M059J (cell line): Measurements from ENCODE around the gene EVPLL. TPM values are rescaled to one million over a fixed set of nuclear protein-coding genes. Genes with fewer than 3 reads are reported as not detected.
A peak's percentile ranks its signal among the peaks of the same experiment; 100 is the strongest.
"Not testable (repeated sequence)": the region's sequence is repeated elsewhere in the genome, so short reads cannot be mapped to it uniquely, and the experiment has no call there.

Experiments used
- DNase-seq: peaks from one replicate; pipeline ENCODE4 v3.0.0-alpha.2; 2012; ENCODE audit warnings: low read depth
- total RNA-seq: library from RNA; depleted of rRNA; stranded (reverse); fragments of >200 nt; shearing (Covaris generic); gene quantifications from 2 replicates; pipeline ENCODE4 v1.2.3, GENCODE V29; 2014

Gene EVPLL
- total RNA-seq, 1 experiment from 2014 or later: not detected

DNA sequence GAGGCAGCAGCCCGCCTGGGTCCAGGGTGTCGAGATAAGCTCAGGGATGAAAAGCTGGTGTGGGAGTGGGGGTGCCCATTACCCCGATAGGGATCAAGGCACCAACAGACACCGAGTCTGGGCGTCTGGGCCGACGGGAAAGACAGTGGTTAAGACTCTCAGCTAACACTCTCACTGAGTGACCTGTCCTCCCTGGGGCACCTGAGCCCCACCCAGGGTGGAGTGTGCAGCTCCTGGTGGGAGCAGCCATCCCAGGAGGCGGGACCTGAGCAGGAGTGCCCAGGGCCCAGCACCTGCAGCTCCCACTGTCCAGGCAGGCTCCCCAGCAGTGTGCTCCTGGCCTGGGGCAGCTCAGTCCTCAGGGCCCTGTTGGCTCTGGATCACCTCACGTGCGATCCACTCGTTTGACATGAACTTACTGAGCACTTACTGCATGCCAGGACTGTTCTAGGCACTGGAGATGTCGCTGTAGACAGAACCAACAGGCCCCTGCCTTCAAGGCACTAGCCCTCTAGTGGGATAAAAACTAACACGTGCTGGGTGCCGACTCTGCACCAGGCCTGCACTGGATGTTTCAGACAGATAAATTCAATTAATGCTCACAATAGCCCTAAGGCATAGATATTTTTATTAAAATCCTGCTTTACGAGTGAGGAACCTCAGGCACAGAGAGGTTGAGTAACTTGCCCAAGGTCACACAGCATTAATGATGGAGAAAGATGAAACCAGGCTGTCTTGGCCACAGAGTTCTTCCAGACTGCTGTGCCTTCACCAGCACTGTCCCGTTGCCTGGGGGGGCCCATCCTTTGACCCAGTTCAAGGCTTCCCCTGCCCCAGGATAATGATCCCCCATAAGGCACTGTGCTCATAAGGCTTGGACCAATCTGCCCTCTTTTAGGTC lies 1.9 kb downstream of the EVPLL start:
- no peak for DNase-seq

DNA sequence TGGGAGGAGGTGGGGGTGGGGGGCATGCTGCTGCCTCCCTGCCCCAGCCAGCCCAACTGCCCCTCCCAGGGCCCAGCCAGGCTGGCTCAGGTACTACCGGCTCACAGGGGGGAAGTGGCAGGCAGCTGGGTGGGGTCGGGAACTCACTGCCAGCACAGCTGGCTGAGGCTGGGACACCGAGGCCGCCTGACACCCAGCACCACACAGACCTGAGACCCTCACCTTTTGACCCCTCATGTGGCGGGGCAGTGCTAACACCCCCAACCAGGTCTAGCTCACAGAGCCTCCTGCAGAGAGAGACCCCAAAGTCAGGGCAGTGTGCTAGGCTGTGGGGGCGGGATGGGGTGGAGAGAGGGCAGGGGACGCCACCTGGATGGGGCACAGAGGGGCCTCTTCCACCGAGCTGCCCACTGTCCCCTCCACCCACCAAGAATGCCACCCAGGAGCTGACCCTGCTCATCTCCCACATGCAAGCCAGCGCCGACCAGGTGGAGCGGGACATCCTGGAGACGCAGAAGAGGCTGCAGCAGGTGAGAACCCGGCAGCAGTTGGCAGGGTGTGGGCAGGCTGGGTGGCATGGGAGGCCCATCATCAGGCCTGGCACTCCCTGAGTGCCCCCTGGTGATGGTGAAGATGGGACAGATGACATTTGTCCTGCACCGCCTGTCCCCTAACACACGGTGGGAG lies 3.0 kb downstream of the EVPLL start:
- no peak for DNase-seq

DNA sequence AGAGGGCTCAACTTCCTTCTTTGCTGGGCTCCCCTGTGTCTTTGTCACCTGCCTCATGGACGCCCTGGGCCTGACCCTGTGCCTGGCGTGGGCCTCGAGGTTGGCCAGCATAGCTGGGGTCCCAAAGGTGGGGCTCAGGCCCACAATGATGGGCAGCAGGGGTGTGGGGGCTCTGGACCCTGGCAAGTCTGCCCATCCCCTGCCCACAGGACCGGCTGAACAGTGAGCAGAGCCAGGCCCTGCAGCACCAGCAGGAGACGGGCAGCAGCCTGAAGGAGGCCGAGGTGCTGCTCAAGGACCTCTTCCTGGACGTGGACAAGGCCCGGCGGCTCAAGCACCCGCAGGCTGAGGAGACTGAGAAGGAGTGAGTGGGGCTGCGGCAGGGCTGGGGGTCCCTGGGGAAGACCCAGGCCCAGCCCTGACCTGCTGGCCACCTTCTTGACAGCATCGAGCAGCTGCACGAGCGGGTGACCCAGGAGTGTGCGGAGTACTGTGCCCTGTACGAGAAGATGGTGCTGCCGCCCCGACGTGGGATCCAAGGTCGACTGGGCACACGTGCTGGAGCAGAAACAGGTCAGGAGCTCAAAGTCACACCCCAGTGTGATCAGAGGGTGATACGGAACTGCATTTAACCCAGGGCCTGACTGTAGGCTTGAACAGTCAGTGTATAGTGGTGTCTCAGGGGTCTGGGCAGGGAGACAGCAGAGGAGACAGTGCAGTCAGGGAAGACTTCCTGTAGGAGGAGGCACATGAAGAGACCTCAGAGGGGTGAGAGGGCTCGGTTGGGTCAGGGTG lies 3.8 kb downstream of the EVPLL start:
- DNase-seq: no peak

DNA sequence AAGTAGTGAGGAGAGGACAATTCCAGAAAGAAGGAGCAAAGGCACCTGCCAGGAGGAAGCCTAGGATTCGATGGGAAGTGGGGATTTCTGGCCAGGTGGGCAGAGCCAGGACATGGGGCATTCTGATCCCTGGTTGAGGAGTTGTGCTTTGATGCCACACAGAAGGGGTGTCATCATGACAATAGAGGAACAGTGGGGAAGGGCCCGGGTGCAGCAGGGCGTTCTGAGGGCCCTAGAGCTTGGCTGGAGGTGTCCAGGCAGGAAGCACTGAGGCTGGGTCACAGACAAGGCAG lies 4.3 kb downstream of the EVPLL start:
- DNase-seq: no peak

DNA sequence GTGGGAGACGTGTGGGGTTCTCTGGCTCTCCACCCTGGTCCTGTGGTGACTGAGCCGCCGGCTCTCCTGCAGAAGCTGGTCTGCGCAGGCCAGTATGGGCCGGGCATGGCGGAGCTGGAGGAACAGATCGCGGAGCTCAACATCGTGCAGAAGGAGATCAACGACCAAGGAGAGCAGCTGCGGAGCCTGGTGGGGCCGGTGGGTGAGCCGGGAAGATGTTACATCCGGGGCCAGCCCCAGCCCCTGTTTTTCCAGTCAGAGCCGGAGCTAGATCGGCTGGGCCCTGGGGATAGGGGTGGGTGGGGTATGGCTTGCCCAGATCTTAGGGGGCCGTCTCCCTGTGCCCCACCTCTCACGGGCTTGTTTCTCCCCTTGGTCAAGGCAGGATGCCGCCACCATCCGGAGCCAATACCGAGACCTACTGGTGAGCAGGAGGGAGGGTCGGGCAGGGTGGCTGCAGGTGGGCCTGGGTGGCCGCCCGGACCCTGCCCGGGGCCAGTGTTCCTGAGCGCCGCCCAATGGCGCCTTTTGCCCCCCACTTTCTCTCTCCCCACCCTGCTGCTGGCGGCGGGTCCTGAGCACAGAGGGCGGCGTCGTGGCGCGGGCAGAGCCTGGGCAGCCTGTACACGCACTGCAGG lies 5.0 kb downstream of the EVPLL start:
- DNase-seq: no peak

DNA sequence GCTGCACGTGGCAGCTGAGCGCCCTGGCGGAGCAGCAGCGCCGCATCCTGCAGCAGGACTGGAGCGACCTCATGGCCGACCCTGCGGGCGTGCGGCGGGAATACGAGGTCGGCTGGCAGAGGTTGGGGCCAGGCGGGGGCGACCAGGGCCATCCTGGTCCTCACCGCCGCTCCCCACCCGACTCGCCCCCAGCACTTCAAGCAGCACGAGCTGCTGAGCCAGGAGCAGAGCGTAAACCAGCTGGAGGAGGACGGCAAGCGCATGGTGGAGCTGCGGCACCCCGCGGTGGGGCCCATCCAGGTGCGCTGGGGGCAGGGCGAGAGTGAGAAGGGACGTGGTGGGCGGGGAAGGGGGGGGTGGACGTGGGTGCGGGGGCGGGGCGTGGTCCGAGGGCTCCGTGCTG lies 5.5 kb downstream of the EVPLL start:
- not testable (repeated sequence) for DNase-seq

DNA sequence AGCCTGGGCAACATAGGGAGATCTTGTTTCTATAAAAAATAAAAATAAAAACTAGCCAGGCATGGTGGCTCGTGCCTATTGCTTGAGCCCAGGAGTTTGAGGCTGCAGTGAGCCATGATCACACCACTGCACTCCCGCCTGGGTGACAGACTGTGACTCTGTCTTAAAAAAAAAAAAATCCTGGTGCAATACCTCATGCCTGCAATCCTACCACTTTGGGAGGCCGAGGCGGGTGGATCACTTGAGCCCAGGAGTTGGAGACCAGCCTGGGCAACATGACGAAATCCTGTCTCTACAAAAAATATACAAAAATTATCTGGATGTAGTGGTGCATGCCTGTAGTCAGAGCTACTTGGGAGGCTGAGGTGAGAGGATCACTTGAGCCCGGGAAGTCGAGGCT lies 6.7 kb downstream of the EVPLL start:
- not testable (repeated sequence) for DNase-seq

DNA sequence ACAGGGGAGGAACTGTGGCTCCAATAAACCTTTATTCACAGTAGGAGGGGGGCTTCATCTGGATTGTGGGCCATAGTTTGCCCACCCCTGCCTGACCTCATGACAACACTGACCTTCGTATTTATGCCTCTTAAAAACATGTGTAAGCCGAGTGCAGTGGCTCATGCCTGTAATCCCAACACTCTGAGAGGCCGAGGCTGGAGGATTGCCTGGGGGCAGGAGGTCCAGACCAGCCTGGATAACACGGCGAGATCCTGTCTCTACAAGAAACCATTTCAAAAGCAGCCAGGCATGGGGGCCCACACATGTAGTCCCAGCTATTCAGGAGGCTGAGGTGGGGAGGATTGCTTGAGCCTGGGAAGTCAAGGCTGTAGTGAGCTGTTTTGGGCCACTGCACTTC lies 10.0 kb downstream of the EVPLL start:
- not testable (repeated sequence) for DNase-seq

DNA sequence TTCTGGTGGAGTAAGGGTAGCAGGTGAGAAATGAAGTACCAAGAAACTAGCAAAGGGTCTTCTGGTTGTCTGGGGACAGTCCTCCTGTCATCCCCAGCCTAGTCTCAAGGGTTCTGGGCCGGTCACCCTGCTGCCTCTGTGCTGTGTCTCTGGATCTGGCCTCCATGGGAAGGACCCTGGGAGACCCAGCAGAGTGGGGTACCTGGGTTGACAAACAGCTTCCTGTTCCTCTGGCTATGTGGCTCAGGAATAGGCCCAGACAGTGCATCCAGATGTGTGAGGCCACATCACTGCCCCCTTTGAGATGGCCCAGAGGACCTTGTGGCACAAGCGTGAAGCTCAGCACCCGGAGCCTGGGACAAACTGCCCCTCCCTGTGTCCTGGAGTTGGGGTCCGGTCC lies 10.7 kb downstream of the EVPLL start:
- not testable (repeated sequence) for DNase-seq

DNA sequence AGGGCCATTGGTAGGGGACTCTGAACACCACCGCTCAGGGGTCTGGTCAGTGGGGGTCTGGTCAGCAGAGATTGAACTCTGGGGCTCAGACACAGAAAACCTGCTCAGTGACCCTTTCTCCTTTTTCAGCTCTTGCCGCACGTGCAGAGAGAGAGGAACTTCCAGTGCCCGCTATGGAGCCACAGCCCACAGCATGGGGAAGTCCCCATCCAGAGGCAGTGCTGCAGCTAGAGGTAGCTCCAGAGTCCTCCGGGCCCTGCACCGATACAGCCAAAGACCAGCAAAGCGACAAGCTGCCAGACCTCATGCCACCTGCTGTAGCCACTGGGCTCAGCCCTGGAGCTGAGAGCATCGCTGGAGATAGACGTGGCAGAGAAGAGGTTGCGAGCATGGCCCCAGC lies 11.2 kb downstream of the EVPLL start:
- DNase-seq: not testable (repeated sequence)

DNA sequence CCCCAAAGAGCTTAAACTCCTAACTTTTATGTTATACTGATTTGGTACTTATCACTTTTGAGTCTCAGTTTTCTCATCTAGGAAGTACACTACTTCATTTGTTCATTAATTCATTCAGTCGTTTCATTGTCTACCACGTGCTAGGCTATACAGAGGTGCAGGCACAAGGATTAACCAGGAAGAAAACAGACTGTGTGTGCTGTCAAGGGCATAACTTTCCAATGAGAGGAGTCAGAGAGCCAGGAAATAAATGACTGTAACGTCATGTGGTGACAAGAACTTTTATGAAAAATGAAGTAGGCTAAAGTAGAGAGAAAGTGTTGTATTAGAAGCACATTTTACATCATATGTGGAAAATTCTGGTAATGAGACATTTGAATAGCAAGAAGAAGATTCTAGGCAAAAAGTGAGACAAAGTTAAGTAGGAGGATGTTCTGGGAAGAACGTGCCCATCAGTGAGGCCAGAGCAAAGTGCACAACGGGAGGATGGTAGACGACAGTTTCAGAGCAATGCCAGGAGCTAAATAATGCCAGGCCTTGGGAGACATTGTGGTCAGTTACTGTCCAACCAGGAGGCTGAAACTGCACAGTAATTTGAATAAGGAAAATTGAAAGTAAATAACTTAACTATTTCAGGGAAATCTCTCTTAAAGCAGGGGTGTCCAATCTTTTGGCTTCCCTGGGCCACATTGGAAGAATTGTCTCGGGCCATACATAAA lies 24.5 kb downstream of the EVPLL start:
- DNase-seq: not testable (repeated sequence)

DNA sequence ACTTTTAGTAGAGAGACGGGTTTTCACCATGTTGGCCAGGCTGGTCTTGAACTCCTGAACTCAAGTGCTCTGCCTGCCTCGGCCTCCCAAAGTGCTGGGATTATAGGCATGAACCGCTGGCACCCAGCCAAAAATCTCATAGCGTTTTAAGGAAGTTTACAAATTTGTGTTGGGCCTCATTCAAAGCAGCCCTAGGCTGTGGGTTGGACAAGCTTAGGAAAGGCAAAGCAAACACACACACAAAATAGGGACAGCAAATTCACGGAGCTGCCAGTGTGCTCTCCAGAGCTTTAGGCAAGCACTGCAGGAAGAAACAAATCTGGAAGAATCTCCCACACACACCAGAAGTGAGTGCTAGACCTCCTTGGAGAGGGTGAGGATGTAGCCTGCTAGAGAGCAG lies 25.6 kb downstream of the EVPLL start:
- DNase-seq: not testable (repeated sequence)

DNA sequence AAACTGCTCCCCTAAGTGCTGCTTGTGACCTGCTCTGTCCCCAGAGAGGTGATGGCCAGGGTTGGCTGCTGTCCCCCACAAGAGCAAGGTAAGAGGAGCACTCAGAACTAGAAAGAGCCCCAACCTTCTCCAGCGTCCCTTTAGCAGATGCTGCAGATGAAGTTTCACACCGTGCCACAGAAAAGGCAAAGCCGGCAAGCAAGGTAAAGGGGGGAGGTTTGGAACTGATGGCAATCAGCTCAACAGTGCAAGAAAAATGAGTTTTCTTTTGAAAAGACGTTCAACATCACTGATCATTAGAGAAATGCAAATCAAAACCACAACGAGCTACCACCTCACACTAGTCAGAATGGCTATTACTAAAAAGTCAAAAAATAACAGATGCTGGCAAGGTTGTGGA lies 26.0 kb downstream of the EVPLL start:
- DNase-seq: not testable (repeated sequence)

DNA sequence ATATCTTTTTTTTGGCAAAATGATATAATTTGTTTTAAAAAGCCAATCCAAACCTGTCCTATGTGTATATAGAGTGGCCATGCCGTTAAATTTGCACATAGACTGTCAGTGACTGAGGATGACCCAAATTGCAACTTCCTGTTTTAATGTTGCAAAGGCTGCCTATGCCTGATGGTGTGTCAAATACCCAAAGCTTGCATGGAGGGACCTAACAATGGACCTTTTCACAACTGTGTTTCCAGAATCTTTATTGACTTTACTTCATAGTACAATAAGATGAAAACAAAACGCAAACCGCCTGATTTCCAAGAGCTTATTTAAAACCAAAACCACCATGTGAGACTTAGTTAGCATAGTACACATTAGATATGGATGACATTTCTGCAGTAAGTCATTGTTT lies 31.3 kb downstream of the EVPLL start:
- not testable (repeated sequence) for DNase-seq

DNA sequence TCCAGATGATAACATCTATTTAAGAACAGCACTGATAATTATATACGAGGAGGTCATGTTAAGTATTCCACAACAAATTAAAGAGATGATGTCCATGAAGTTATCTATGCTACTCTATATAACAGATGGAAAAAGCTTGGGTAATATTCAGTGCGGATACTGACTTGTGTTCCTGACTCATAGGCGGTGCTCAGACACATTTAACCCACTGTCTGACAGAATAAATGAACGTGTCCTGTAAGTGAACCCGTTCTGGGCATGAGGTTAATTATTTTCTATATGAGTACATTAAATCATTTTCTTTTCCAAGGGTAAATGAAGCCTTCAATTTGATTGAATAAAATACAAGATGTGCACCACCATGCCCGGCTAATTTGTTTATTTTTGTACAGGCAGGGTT lies 31.7 kb downstream of the EVPLL start:
- DNase-seq: peak; percentile 18

DNA sequence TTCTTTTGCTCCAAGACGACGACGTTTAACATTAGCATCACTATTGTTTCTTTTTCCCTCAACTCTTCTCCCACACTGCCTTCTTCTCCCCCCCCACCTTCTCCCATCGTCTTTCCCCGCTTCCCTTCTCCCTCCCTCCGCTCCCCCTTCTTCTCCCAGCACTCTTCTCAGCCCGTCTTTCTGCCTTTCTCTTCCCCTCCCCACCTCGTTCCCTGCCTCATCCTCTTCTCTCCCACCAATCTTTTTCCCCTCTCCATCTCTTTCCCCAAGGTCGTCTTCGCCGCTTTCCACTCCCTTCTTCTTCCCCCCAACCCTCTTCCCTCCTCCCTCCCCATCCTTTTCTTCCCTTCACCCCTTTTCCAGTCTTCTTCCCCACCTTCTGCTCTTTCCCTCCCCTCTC lies 33.2 kb downstream of the EVPLL start:
- DNase-seq: peak; percentile 18

DNA sequence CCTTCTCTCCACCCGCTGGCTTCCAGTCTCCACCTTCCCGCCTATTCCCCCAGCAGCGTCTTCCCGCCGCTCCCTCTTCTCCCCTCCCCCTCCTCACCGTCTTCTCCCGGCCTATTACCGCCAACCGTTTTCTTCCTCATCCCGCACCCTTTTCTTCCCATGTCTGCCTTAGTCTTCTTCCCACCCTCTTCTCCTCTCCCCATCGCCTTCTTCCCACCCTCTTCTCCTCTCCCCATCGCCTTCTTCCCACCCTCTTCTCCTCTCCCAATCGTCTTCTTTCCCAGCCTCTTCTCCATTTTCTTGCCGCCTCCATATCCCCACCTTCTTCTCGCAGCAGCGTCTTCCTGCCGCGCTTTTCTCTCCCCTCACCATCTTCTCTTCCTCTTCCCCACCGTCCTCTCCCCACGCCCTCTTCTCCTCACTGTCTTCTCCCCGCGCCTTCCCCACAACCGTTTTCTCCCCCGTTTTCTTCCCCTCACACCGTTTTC lies 33.8 kb downstream of the EVPLL start:
- peak; percentile 48 for DNase-seq

DNA sequence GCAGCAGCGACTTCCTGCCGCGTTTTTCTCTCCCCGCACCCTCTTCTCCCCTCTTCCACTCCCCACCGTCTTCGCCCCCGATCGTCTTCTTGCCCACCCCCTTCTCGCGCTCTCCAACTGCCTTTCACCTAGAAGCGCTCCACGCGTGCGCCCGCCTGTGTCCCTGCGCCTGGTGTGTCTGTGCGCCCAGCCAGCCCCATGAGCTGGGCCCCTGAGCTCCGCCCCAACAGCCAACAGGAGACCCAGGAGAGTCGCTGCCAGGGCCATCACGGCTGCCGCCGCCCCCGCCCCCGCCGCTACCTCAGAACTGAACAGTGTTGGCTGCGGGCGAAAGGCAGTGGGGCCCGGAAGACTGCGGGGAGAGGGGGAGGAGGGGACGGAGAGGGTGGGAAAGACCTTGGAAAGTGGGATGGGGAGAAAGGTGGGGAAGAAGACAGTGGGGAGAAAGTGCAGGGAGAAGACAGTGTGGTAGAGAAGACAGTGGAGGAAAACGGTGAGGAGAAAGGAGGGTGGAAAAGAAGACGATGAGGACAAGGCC lies 34.5 kb downstream of the EVPLL start:
- not testable (repeated sequence) for DNase-seq

DNA sequence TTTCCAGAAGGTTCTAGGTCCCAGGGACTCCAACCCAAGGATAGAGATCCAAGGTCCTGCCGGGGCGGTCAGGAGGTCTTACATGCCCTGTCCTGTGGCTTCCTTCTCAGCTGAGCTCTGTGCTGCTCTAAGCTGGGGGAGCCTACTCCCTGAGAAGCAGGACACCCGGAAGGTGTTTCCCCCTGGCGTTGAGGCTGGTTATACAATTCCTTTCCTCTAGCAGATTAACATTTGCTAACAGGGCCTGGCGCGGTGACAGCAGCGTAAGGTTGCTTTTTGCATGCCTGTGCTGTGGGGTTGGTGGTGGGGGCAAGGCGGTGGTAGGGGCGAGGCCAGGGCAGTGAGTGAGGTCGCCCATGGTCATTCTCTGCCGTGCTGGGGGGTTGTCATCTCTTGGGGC lies 43.9 kb downstream of the EVPLL start:
- not testable (repeated sequence) for DNase-seq

DNA sequence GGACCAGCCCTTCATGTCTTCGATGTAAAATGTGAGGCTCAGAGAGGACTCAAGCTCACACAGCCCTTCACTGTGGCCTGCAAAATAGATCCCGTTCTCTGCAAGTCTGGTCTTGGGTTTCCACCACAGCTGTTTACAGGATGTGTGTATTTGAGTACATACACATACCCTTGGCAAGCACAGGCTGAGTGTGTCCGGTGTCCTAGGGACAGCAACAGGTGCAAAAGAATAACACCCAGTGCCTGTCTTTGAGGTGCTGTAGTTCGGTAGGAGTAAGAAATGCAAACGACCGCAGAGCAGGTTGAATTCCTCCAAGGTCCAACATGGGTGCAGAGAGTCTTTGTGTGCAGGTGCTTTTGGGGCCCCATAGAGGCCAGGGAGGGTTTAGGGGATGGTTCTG lies 44.9 kb downstream of the EVPLL start:
- DNase-seq: not testable (repeated sequence)

DNA sequence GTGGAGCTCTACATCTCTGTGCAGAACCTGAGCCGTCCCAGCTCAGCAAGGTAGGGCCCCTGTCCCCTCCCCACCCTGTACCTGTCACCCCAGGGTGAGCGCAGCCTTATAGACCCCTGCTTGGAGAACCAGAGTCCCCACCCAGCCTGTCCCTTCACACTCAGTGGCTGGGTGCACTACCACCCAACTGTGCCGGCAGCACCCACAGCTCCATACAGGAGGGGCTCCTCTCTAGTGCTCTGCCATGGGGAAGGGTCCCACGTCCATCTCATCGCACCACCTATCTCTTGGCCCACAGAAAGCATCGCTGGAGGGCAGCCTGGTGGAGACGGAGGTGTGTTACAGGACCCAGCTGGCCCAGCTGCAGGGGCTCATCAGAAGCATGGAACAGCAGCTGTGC lies 45.4 kb downstream of the EVPLL start:
- DNase-seq: not testable (repeated sequence)
